WI38 (cell line): Measurements from ENCODE around the gene SMAD9.

ENCODE experiments used
- H3K4me3 ChIP-seq: 2 replicates; pipeline ENCODE4 v1.5.1; 2011; ENCODE audit warnings: low read depth, mild to moderate bottlenecking, control low read depth, low read length
- TF ChIP-seq, protein P1 (sequence below): IDR thresholded peaks from 2 replicates; pipeline ENCODE4 v1.5.1; 2012; ENCODE audit warnings: low read depth, mild to moderate bottlenecking, control low read depth, low read length

SMAD9 gene

DNA sequence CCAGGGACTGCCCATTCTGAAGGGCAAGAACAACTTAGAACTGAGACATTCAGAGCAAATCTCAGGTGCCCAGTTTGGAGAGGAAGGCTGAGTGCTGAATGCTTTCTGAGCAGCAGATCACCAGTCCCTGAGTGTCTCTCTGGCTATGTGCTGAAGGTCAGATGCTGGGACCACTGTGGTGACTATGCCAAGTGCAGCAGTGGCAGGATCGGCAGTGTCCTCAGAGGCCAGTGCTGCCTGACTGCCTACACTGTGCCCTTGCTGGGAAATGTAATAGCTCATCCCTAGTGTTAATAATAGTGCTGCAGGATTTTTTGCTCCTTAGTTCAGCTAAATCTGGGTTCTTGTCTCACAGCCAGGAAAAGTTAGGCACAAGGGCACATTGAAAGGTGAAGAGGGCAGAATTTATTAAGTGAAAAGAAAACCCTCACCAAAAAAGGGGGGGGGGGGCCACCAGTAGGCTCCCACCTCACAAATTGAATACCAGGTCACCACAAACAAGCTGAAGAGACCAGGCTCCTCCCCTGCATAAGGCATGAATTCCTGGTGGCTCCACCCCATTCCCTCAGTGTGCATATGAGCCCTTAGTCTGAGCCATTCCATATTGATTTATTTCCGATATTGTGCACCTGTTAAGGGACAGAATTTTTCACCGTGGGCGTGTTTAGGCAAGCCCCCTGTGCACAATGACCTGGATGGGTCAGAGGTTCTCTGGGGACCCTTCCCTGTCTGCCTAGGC is 82.5 kb downstream of the SMAD9 start:
- H3K4me3 ChIP-seq, result no peak overlapping the region
- TF ChIP-seq, protein P1, sequence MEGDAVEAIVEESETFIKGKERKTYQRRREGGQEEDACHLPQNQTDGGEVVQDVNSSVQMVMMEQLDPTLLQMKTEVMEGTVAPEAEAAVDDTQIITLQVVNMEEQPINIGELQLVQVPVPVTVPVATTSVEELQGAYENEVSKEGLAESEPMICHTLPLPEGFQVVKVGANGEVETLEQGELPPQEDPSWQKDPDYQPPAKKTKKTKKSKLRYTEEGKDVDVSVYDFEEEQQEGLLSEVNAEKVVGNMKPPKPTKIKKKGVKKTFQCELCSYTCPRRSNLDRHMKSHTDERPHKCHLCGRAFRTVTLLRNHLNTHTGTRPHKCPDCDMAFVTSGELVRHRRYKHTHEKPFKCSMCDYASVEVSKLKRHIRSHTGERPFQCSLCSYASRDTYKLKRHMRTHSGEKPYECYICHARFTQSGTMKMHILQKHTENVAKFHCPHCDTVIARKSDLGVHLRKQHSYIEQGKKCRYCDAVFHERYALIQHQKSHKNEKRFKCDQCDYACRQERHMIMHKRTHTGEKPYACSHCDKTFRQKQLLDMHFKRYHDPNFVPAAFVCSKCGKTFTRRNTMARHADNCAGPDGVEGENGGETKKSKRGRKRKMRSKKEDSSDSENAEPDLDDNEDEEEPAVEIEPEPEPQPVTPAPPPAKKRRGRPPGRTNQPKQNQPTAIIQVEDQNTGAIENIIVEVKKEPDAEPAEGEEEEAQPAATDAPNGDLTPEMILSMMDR, result no peak

DNA sequence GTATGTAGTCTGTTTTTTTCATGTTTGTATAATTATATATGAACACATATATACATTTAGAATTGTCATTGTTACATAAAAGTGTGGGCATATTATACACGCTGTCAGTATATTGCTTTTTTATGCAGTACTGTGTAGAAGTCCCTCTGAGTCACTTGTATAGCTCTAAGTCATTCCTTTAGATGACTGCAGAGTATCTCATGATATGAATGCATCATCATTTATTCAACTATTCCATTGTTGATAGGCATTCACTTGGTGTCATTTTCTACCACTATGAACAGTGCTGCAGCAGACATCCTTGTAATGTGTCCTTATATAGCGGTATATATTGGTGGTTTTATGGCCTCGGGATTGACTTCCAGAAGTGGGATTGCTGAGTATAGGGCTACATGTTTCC is 85.7 kb downstream of the SMAD9 start:
- H3K4me3 ChIP-seq, result no peak overlapping the region
- TF ChIP-seq, protein P1, result no peak

DNA sequence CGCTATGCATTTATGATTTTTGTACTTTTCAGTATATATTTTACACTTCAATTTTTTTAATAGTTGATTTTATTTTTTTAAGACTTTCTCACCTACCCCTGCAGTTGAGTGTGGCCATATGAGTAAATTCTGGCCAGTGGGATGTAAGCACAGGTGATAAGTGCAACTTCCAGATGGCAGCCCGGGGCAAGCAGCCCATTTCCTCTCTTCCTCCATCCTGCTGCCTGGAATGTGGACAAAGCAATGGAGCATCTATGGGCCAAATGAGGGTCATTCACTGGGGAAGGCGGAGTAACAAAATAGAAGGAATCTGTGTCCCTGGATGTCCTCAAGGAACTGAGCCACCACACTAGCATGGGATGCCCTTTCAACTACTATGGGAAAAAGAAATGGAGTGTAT is 88.7 kb downstream of the SMAD9 start:
- TF ChIP-seq, protein P1, result no peak
- no peak overlapping the region for H3K4me3 ChIP-seq

DNA sequence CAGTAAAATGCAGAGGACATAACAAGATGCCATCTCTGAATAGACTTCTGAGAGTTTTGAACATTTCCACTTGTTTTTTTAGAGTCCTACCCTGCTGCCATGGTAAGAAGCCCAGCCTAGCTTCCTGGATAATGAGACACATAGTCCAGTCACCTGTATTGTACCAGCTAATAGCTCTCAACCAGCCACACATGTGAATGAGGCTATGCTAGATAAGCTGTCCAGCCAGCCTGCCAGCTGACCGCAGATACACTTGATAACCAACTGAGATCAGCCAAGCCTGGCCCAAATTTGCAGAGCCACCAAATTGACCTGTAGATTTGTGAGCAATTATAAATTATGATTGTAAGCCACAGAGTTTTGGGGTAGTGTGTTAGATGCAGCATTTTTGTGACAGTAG is 90.3 kb downstream of the SMAD9 start:
- TF ChIP-seq, protein P1, result no peak
- H3K4me3 ChIP-seq, result no peak overlapping the region

DNA sequence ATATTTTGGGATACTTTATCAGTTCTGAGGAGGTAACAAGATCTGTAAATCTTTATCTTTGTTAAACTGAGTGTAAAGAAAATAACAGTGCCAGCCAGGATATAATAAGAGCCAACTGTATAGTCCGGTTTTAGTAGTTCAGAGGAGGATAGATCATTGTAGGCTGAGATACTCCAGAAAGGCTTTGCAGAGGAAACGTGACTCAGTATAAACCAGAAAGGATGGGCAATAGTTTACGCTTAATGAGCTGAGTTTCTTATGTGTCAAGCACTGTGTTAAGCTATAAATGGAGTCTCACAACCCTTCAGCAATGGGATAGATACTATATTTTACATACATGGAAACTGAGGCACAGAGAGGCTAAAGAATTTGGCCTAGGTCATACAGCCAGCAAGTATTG is 97.3 kb downstream of the SMAD9 start:
- TF ChIP-seq, protein P1, result no peak
- no peak overlapping the region for H3K4me3 ChIP-seq

DNA sequence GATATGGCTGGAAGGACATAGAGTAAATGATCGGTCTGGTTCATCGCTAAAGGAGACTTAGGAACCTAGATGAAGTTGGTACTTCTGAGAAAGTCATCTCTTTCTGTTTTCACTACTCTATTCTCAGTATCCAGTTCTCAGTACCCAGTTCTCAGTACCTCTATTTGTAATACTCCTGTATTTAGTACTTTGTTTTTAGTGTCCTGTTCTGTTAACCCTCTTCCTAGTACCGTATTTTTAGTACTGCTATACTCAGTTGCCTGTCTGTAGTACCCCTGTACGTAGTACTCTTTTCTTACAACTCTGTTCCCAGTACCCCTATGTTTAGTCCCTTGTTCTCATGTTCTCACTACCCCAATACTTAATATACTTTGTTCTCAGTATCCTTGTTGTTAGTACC is 99.8 kb downstream of the SMAD9 start:
- peak overlapping the region; percentile 66 for H3K4me3 ChIP-seq
- TF ChIP-seq, protein P1, result no peak

DNA sequence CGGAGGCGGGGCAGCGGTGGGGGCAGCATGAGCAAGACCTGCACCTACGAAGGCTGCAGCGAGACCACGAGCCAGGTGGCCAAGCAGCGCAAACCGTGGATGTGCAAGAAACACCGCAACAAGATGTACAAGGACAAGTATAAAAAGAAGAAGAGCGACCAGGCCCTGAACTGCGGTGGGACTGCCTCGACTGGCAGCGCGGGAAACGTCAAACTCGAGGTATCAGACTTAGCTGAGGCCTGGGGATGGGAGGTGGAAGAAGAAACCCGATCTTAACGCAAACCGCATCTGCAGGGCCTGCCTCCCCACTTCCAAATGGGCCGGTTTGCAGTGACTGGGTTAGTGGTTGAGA is 100.3 kb downstream of the SMAD9 start:
- H3K4me3 ChIP-seq, result peak overlapping the region; percentile 66
- TF ChIP-seq, protein P1, result no peak
